Dedifferentiated amniotic fluid mesenchymal stem cell (primary cell): ENCODE results near the gene PRKAB1.

Experiments
- DNase-seq: peaks from one replicate; pipeline ENCODE4 v3.0.0-alpha.2; 2016; ENCODE audit errors: extremely low spot score

Gene PRKAB1

GRCh38 chr12:119664642-119665041, 3.3 kb upstream of the PRKAB1 start:
- DNase-seq, result no peak

GRCh38 chr12:119665164-119665929, 2.6 kb upstream of the PRKAB1 start:
- DNase-seq, result no peak

GRCh38 chr12:119666226-119666795, 1.6 kb upstream of the PRKAB1 start:
- no peak for DNase-seq

GRCh38 chr12:119666900-119667576, 895 bp upstream of the PRKAB1 start:
- no peak for DNase-seq

GRCh38 chr12:119668324-119668841, 450 bp downstream of the PRKAB1 start:
- no peak for DNase-seq

- no peak for DNase-seq
Measured at GRCh38 chr12:119669744-119670472, 2.0 kb downstream of the PRKAB1 start.

- no peak for DNase-seq
Measured at GRCh38 chr12:119671070-119671469, 3.1 kb downstream of the PRKAB1 start.

- DNase-seq, result no peak
Measured at GRCh38 chr12:119672194-119672593, 4.3 kb downstream of the PRKAB1 start.

GRCh38 chr12:119673634-119674033, 5.7 kb downstream of the PRKAB1 start:
- DNase-seq, result no peak

- DNase-seq, result no peak
Measured at GRCh38 chr12:119674560-119674959, 6.6 kb downstream of the PRKAB1 start.

- no peak for DNase-seq
Measured at GRCh38 chr12:119676022-119676421, 8.1 kb downstream of the PRKAB1 start.

GRCh38 chr12:119676573-119676972, 8.6 kb downstream of the PRKAB1 start:
- no peak for DNase-seq

GRCh38 chr12:119678459-119678858, 10.5 kb downstream of the PRKAB1 start:
- DNase-seq, result no peak

GRCh38 chr12:119679081-119679480, 11.1 kb downstream of the PRKAB1 start:
- no peak for DNase-seq

GRCh38 chr12:119679490-119679889, 11.6 kb downstream of the PRKAB1 start:
- DNase-seq, result no peak

- no peak for DNase-seq
Measured at GRCh38 chr12:119681111-119681510, 13.2 kb downstream of the PRKAB1 start.

GRCh38 chr12:119681728-119682638, 14.1 kb downstream of the PRKAB1 start:
- DNase-seq, result no peak

- DNase-seq, result no peak
Measured at GRCh38 chr12:119682639-119683252, 14.8 kb downstream of the PRKAB1 start.

- no peak for DNase-seq
Measured at GRCh38 chr12:119683413-119683812, 15.5 kb downstream of the PRKAB1 start.

GRCh38 chr12:119683816-119684215, 15.9 kb downstream of the PRKAB1 start:
- no peak for DNase-seq
